GM23338 (cell line): ENCODE data around the gene ARL4D. TPM values are rescaled to one million over a fixed set of nuclear protein-coding genes. Genes with fewer than 3 reads are reported as not detected.

Experiments used
- ATAC-seq: fragments of 200-7000 bp; cut with Tn5 transposase; 3 replicates; pipeline ENCODE4 v1.9.1; 2020
- DNase-seq: peaks from one replicate; pipeline ENCODE4 v3.0.0-alpha.2; 2015; ENCODE audit warnings: low spot score
- H2AFZ ChIP-seq: fragments of 200-600 bp; sonication (generic); 2 replicates; pipeline ENCODE4 v1.8.0; 2016; ENCODE audit warnings: antibody characterized with exemption, mild to moderate bottlenecking, moderate library complexity
- H3F3A ChIP-seq: fragments of 200-600 bp; sonication (generic); replicated peaks from 2 replicates; pipeline ENCODE4 v1.8.0; 2017; ENCODE audit warnings: antibody characterized with exemption, mixed run types, low read depth
- H3K27ac ChIP-seq: fragments of 200-600 bp; sonication (generic); 2 replicates; pipeline ENCODE4 v1.6.1; 2016; ENCODE audit warnings: low read depth
- H3K27me3 ChIP-seq: fragments of 200-600 bp; sonication (generic); 2 replicates; pipeline ENCODE4 v1.8.0; 2016; ENCODE audit warnings: mild to moderate bottlenecking, mixed run types, moderate library complexity; ENCODE audit not compliant: insufficient read depth
- H3K36me3 ChIP-seq: fragments of 200-600 bp; sonication (generic); 2 replicates; pipeline ENCODE4 v1.8.0; 2016; ENCODE audit warnings: mild to moderate bottlenecking; ENCODE audit not compliant: insufficient read depth
- H3K4me1 ChIP-seq: fragments of 200-600 bp; sonication (generic); 2 replicates; pipeline ENCODE4 v1.8.0; 2016; ENCODE audit warnings: mild to moderate bottlenecking, moderate library complexity; ENCODE audit not compliant: insufficient read depth
- H3K4me2 ChIP-seq: fragments of 200-600 bp; sonication (generic); 2 replicates; pipeline ENCODE4 v1.7.1; 2017; ENCODE audit warnings: mixed run types
- H3K4me3 ChIP-seq: fragments of 200-600 bp; sonication (generic); 2 replicates; pipeline ENCODE4 v1.6.1; 2016; ENCODE audit warnings: mixed run types
- H3K79me2 ChIP-seq: fragments of 200-600 bp; sonication (generic); replicated peaks from 2 replicates; pipeline ENCODE4 v1.8.0; 2017; ENCODE audit warnings: mild to moderate bottlenecking; ENCODE audit not compliant: insufficient read depth
- H3K9me2 ChIP-seq: fragments of 200-600 bp; sonication (generic); 2 replicates; pipeline ENCODE4 v1.8.0; 2017; ENCODE audit not compliant: insufficient read depth
- H4K20me1 ChIP-seq: fragments of 200-600 bp; sonication (generic); replicated peaks from 2 replicates; pipeline ENCODE4 v1.8.0; 2017; ENCODE audit warnings: mild to moderate bottlenecking; ENCODE audit not compliant: insufficient read depth
- H3K27ac Mint-ChIP-seq: 2 replicates; pipeline ENCODE4 v1.8.0; 2020; ENCODE audit warnings: inconsistent platforms, mild to moderate bottlenecking, moderate library complexity, mixed read lengths
- H3K27me3 Mint-ChIP-seq: 3 replicates; pipeline ENCODE4 v1.8.0; 2022; ENCODE audit warnings: low read depth, mild to moderate bottlenecking, moderate library complexity, mixed read lengths, inconsistent platforms; ENCODE audit not compliant: insufficient read depth, poor library complexity
- H3K36me3 Mint-ChIP-seq: 3 replicates; pipeline ENCODE4 v1.8.0; 2021; ENCODE audit warnings: low read depth, mild to moderate bottlenecking, inconsistent platforms, moderate library complexity, mixed read lengths
- H3K4me1 Mint-ChIP-seq: 3 replicates; pipeline ENCODE4 v1.8.0; 2020; ENCODE audit warnings: mild to moderate bottlenecking, inconsistent platforms, mixed read lengths
- H3K4me3 Mint-ChIP-seq: 3 replicates; pipeline ENCODE4 v1.8.0; 2021; ENCODE audit warnings: moderate library complexity, mild to moderate bottlenecking, inconsistent platforms, mixed read lengths
- H3K9me3 Mint-ChIP-seq: 3 replicates; pipeline ENCODE4 v1.8.0; 2020; ENCODE audit warnings: moderate library complexity, mild to moderate bottlenecking, inconsistent platforms, mixed read lengths
- CREB1 ChIP-seq: fragments of 250-450 bp; sonication (Bioruptor Pico); IDR thresholded peaks from 2 replicates; pipeline ENCODE4 v1.5.0; 2020; ENCODE audit warnings: low read depth, mild to moderate bottlenecking, moderate library complexity
- EZH2 ChIP-seq: fragments of 200-600 bp; sonication (generic); IDR thresholded peaks from one replicate; pipeline ENCODE4 v1.8.0; 2017; ENCODE audit warnings: antibody characterized with exemption, mild to moderate bottlenecking, low read depth; ENCODE audit not compliant: unreplicated experiment
- JUNB ChIP-seq: IDR thresholded peaks from one replicate; pipeline ENCODE4 v1.6.1; 2016; ENCODE audit warnings: antibody characterized with exemption; ENCODE audit not compliant: unreplicated experiment
- STAT1 ChIP-seq: IDR thresholded peaks from one replicate; pipeline ENCODE4 v1.6.1; 2016; ENCODE audit warnings: antibody characterized with exemption; ENCODE audit not compliant: unreplicated experiment
- ZNF114 ChIP-seq: fragments of 250-450 bp; sonication (Bioruptor Pico); IDR thresholded peaks from 2 replicates; pipeline ENCODE4 v1.5.0; 2020; ENCODE audit warnings: mild to moderate bottlenecking, moderate library complexity
- ZNF331 ChIP-seq: fragments of 250-450 bp; sonication (Bioruptor Pico); IDR thresholded peaks from 2 replicates; pipeline ENCODE4 v1.5.0; 2020; ENCODE audit warnings: low read depth, mild to moderate bottlenecking, moderate library complexity
- polyA plus RNA-seq: library from polyadenylated mRNA; unstranded; fragments of >200 nt; fragmentation: Nextera tagmentation; extraction: Ambion mirVana; gene quantifications from 2 replicates; pipeline ENCODE4 v1.2.1, GENCODE V29; 2016
- total RNA-seq: library from RNA; depleted of rRNA; stranded (reverse); fragments of >200 nt; shearing (Covaris generic); gene quantifications from 2 replicates; pipeline ENCODE4 v1.2.3, GENCODE V29; 2014
- TF ChIP-seq, protein P1 (sequence below): IDR thresholded peaks from 2 replicates; pipeline ENCODE4 v1.6.1; 2016; ENCODE audit warnings: antibody characterized with exemption
- TF ChIP-seq, protein P2 (sequence below): IDR thresholded peaks from one replicate; pipeline ENCODE4 v1.6.1; 2018; ENCODE audit warnings: antibody characterized with exemption; ENCODE audit not compliant: unreplicated experiment
- TF ChIP-seq, protein P3 (sequence below), 2 experiments: fragments of 200-600 bp in 1 of 2; sonication (generic) in 1 of 2; conservative IDR thresholded peaks; 2 replicates each; pipeline versions ENCODE4 v1.5.1 to v1.6.1; 2016 to 2017; ENCODE audit warnings: antibody characterized with exemption in 2 of 2, low read depth in 2 of 2, mild to moderate bottlenecking in 2 of 2, moderate library complexity in 1 of 2

The ARL4D gene
- total and polyA plus RNA-seq, 2 experiments from 2014 or later: 8.7 to 9.5 TPM

DNA sequence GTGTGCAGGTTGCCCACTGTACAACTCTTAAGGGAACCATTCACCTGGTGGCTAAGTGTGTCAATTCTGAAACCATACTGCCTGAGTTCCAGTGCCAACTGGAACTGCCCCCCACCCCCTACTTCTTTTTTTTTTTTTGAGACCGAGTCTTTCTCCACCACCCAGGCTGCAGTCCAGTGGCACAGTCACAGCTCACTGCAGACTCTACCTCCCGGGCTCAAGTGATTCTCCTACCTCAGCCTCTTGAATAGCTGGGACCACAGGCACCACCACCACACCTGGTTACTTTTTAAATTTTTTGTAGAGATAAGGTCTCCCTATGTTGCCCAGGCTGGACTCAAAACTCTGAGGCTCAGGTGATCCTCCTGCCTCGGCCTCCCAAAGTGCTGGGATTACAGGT is 44.6 kb downstream of the ARL4D start:
- Histone ChIP-seq H3K36me3 (no peaks in the 10 kb centered on the region), H3K4me3 (no peak overlapping the region), H3K9me2 (no peaks in the 10 kb centered on the region), H3F3A (no peaks in the 10 kb centered on the region), H3K4me1 (no peaks in the 10 kb centered on the region), H3K27me3 (no peaks in the 10 kb centered on the region), H4K20me1 (no peaks in the 10 kb centered on the region), H3K79me2 (no peaks in the 10 kb centered on the region), H3K4me2 (no peak overlapping the region), H3K27ac (no peak overlapping the region), H2AFZ (no peak overlapping the region)
- Mint-ChIP-seq H3K27ac (no peak overlapping the region), H3K36me3 (no peaks in the 10 kb centered on the region), H3K4me1 (peaks cover 6% of the 10 kb centered on the region; the same call in 2 of the 3 replicates), H3K4me3 (no peak overlapping the region), H3K9me3 (no peaks in the 10 kb centered on the region), H3K27me3 (no peaks in the 10 kb centered on the region)
- ATAC-seq (no peak), DNase-seq (no peak)
- TF ChIP-seq ZNF114 (CRISPR knock-in tag): no peak
- TF ChIP-seq ZNF331 (CRISPR knock-in tag): no peak
- TF ChIP-seq, protein P1, sequence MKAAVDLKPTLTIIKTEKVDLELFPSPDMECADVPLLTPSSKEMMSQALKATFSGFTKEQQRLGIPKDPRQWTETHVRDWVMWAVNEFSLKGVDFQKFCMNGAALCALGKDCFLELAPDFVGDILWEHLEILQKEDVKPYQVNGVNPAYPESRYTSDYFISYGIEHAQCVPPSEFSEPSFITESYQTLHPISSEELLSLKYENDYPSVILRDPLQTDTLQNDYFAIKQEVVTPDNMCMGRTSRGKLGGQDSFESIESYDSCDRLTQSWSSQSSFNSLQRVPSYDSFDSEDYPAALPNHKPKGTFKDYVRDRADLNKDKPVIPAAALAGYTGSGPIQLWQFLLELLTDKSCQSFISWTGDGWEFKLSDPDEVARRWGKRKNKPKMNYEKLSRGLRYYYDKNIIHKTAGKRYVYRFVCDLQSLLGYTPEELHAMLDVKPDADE: no peak
- TF ChIP-seq, protein P2, sequence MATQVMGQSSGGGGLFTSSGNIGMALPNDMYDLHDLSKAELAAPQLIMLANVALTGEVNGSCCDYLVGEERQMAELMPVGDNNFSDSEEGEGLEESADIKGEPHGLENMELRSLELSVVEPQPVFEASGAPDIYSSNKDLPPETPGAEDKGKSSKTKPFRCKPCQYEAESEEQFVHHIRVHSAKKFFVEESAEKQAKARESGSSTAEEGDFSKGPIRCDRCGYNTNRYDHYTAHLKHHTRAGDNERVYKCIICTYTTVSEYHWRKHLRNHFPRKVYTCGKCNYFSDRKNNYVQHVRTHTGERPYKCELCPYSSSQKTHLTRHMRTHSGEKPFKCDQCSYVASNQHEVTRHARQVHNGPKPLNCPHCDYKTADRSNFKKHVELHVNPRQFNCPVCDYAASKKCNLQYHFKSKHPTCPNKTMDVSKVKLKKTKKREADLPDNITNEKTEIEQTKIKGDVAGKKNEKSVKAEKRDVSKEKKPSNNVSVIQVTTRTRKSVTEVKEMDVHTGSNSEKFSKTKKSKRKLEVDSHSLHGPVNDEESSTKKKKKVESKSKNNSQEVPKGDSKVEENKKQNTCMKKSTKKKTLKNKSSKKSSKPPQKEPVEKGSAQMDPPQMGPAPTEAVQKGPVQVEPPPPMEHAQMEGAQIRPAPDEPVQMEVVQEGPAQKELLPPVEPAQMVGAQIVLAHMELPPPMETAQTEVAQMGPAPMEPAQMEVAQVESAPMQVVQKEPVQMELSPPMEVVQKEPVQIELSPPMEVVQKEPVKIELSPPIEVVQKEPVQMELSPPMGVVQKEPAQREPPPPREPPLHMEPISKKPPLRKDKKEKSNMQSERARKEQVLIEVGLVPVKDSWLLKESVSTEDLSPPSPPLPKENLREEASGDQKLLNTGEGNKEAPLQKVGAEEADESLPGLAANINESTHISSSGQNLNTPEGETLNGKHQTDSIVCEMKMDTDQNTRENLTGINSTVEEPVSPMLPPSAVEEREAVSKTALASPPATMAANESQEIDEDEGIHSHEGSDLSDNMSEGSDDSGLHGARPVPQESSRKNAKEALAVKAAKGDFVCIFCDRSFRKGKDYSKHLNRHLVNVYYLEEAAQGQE: no peak
- no peak for TF ChIP-seq EZH2
- no peak for TF ChIP-seq JUNB
- no peak for TF ChIP-seq STAT1

DNA sequence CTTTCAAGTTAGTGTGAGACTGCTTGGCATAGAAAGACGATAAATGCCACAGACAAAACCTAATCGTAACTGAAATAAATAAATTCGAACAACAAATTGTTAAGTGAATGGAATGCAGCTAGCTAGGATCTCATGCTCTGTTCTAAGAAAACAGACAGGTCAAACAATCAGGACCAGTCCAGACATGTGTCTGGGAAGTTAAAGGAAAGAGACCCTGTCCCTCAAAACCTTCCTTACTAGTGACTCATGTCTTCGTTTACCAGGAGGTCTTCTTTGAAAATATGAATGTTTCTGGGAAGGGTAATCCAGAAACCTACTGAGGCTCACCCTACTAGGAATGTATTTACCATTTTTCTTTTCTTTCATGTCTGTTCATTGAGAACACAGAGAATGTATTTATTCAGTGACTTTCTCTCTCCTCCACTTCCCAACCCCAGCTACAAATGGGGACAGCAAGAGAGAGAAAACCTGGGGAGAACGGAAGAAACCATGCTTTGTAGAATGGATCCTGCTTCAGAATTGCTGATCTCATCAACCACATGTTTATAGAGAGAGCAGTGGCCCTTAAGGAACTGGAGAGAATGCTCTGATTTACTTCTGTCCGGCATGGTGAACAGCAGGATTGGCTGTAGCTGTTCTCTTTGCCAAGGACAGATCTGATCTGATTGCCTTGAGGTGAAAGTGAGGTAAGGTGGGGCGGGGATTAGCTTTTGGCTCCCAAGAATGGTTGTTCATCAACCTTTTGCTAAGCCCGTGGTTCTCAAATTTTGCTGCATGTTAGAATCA is 45.6 kb downstream of the ARL4D start:
- DNase-seq (no peak), ATAC-seq (no peak)
- Histone ChIP-seq H3K4me1 (no peaks in the 10 kb centered on the region), H3K4me2 (no peak overlapping the region), H3K4me3 (no peak overlapping the region), H3K27ac (no peak overlapping the region), H3F3A (no peaks in the 10 kb centered on the region), H3K36me3 (no peaks in the 10 kb centered on the region), H2AFZ (peak overlapping the region; percentile 48; the same call in 1 of the 2 replicates), H4K20me1 (no peaks in the 10 kb centered on the region), H3K79me2 (no peaks in the 10 kb centered on the region), H3K9me2 (no peaks in the 10 kb centered on the region), H3K27me3 (no peaks in the 10 kb centered on the region)
- no peak overlapping the region for H3K27ac Mint-ChIP-seq
- H3K36me3 Mint-ChIP-seq: no peaks in the 10 kb centered on the region
- no peaks in the 10 kb centered on the region for H3K4me1 Mint-ChIP-seq
- peaks cover 1% of the 10 kb centered on the region for H3K27me3 Mint-ChIP-seq
- H3K9me3 Mint-ChIP-seq: no peaks in the 10 kb centered on the region; the same call in 1 of the 3 replicates
- H3K4me3 Mint-ChIP-seq: no peak overlapping the region
- TF ChIP-seq, protein P3, sequence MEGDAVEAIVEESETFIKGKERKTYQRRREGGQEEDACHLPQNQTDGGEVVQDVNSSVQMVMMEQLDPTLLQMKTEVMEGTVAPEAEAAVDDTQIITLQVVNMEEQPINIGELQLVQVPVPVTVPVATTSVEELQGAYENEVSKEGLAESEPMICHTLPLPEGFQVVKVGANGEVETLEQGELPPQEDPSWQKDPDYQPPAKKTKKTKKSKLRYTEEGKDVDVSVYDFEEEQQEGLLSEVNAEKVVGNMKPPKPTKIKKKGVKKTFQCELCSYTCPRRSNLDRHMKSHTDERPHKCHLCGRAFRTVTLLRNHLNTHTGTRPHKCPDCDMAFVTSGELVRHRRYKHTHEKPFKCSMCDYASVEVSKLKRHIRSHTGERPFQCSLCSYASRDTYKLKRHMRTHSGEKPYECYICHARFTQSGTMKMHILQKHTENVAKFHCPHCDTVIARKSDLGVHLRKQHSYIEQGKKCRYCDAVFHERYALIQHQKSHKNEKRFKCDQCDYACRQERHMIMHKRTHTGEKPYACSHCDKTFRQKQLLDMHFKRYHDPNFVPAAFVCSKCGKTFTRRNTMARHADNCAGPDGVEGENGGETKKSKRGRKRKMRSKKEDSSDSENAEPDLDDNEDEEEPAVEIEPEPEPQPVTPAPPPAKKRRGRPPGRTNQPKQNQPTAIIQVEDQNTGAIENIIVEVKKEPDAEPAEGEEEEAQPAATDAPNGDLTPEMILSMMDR (conservative IDR thresholded peaks at IDR 0.05; ENCODE audit: low read depth in 2 of 2): no peak
- TF ChIP-seq ZNF114 (CRISPR knock-in tag): no peak
- no peak for TF ChIP-seq CREB1 (CRISPR knock-in tag)
- TF ChIP-seq STAT1: no peak
- TF ChIP-seq, protein P2: no peak
- no peak for TF ChIP-seq ZNF331 (CRISPR knock-in tag)
- no peak for TF ChIP-seq JUNB
